Esophagus muscularis mucosa (tissue), 3 donors: ENCODE data around the gene KAZN.

Experiments
- POLR2AphosphoS5 ChIP-seq, 2 donors: sonication (generic); formaldehyde crosslinking; IDR thresholded peaks; one replicate each; pipeline ENCODE4 v1.6.1; 2017; ENCODE audit warnings: antibody characterized with exemption in 2 of 2
- TF ChIP-seq, protein P1 (sequence below), 3 experiments: fragments of 200-600 bp in 2 of 3; fragments of 450-650 bp in 1 of 3; sonication (generic) in 2 of 3; IDR thresholded peaks; one replicate each; pipeline ENCODE4 v1.5.1; 2017 to 2019; ENCODE audit warnings: antibody characterized with exemption in 3 of 3, mild to moderate bottlenecking in 2 of 3, moderate library complexity in 1 of 3

GRCh38 chr1:14765773-14766172 lies 167.3 kb downstream of the KAZN start:
- TF ChIP-seq, protein P1, sequence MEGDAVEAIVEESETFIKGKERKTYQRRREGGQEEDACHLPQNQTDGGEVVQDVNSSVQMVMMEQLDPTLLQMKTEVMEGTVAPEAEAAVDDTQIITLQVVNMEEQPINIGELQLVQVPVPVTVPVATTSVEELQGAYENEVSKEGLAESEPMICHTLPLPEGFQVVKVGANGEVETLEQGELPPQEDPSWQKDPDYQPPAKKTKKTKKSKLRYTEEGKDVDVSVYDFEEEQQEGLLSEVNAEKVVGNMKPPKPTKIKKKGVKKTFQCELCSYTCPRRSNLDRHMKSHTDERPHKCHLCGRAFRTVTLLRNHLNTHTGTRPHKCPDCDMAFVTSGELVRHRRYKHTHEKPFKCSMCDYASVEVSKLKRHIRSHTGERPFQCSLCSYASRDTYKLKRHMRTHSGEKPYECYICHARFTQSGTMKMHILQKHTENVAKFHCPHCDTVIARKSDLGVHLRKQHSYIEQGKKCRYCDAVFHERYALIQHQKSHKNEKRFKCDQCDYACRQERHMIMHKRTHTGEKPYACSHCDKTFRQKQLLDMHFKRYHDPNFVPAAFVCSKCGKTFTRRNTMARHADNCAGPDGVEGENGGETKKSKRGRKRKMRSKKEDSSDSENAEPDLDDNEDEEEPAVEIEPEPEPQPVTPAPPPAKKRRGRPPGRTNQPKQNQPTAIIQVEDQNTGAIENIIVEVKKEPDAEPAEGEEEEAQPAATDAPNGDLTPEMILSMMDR (IDR thresholded peaks at IDR 0.05), result no peak
- TF ChIP-seq POLR2AphosphoS5 (IDR thresholded peaks at IDR 0.05), result no peak
